ENCODE results near the gene KIF16B.

KIF16B gene

GRCh38 chr20:16418616-16419015, 154.6 kb downstream of the KIF16B start:
- TF ChIP-seq, protein P1, sequence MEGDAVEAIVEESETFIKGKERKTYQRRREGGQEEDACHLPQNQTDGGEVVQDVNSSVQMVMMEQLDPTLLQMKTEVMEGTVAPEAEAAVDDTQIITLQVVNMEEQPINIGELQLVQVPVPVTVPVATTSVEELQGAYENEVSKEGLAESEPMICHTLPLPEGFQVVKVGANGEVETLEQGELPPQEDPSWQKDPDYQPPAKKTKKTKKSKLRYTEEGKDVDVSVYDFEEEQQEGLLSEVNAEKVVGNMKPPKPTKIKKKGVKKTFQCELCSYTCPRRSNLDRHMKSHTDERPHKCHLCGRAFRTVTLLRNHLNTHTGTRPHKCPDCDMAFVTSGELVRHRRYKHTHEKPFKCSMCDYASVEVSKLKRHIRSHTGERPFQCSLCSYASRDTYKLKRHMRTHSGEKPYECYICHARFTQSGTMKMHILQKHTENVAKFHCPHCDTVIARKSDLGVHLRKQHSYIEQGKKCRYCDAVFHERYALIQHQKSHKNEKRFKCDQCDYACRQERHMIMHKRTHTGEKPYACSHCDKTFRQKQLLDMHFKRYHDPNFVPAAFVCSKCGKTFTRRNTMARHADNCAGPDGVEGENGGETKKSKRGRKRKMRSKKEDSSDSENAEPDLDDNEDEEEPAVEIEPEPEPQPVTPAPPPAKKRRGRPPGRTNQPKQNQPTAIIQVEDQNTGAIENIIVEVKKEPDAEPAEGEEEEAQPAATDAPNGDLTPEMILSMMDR (IDR thresholded peaks at IDR 0.05): no peak

DNA sequence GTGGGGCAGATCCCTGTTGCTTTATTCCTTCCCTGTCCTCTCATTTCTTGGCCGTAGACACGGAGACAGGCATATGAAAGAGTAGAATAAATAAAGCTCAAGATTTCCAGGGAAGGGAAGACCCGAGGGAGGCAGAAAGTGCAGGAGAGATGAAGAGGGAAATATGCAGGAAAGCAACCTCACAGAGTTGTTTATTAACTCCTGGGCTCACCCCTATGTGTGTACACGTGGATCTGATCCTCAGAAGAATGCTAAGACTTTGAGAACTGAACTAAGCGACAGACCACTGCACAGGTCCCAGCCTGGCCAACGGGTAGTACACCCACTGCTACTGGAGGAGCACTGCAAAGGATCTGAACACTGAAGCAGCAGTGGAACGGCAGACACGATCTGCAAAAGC, 156.2 kb downstream of the KIF16B start:
- TF ChIP-seq, protein P1 (IDR thresholded peaks at IDR 0.05): no peak

DNA sequence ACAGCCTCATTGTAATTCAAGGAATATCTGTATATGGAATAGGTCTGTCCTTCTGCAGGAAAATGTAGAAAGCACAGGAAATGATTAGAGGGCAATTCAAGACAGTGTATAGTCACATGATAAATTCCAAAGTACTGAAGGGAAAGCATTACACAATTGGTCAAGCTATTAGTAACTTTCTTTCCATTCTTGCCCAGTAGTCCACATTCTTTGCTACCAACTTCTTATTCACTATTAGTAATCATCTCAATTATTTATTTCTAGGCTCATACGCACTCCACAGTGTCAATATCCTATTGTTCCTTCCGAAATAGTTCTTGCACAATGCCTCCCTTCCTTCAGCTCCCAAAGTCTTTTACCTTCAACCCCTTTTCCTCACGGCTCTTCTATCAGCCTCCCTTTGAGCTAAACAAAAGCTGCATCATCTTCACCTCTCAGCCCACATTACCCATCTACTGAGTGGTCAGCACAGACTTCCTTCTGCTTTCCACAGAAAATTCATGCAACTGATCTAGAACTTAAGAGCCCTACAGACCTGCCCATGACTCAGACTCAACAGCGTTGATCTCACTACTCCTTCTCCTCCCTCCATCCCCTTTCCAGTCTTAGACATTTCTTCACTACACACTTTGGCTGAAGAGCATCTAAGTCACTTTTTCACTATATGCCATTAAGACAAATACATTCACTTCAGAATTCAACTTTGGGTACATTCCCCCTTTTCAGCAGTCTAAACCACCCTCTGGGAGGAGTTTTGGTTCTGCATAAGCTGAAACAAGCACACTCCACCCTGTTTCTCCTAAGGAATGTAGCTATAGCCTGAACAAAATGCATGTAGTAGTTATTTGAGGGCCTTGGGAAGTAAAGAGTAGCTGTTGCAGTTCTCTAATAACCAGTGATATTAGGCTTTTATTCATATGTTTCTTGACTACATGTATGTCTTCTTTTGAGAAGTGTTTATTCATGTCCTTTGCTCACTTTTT, 157.9 kb downstream of the KIF16B start:
- TF ChIP-seq, protein P1 (IDR thresholded peaks at IDR 0.05): no peak

- TF ChIP-seq, protein P1 (IDR thresholded peaks at IDR 0.05): no peak
Measured at GRCh38 chr20:16412906-16413305, 160.3 kb downstream of the KIF16B start.

- TF ChIP-seq, protein P1 (IDR thresholded peaks at IDR 0.05): no peak
Measured at GRCh38 chr20:16411361-16411760, 161.9 kb downstream of the KIF16B start.

DNA sequence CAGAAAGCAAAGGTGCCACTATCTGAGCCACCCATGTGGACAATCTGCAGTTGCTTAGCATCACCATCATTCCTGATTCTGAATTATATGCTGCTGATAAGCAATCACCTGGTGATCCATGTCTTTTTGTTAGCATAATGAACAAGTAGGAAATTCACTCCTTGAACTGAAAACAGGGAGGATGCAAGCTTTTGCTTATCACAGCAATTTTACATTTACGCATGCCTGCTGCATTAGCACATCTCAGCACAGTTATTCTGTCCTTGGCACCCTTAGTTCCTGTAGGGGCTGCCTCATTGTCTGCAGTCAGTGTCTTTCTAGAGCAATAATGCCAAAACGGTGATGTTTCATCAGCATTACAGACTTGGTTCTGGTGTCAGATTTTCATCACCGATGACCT, 162.6 kb downstream of the KIF16B start:
- TF ChIP-seq, protein P1 (IDR thresholded peaks at IDR 0.05): no peak

DNA sequence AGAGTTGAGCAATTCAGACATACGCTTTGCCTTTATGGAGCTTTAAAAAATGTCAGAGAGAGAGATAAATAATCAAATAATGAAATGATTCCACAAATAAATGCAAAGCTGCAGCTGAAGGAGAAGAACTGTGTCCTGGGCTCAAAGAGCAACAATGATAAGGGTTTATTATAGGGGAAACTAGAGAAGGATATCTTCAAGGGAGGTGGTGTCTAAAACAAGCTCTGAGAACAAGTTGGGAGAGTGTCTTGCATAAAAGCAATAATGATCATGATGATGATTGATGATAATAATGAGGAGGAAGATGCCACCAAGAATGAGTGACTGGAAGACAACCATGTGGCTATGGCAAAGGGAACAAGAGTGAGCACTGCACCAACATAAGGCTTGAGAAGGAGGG, 164.3 kb downstream of the KIF16B start:
- TF ChIP-seq, protein P1 (IDR thresholded peaks at IDR 0.05): no peak

Data from LNCAP (cell line).